Hematopoietic multipotent progenitor cell treated with erythropoietin and hydrocortisone succinate and interleukin-3 and kit ligand, for 17 days (in vitro differentiated cells): Measurements from ENCODE around the gene MON1A.
"Not testable (repeated sequence)": the region's sequence is repeated elsewhere in the genome, so short reads cannot be mapped to it uniquely, and the experiment has no call there.

Experiments
- DNase-seq: peaks from one replicate; pipeline ENCODE4 v3.0.0-alpha.2; 2015; ENCODE audit warnings: low spot score

The MON1A gene

DNA sequence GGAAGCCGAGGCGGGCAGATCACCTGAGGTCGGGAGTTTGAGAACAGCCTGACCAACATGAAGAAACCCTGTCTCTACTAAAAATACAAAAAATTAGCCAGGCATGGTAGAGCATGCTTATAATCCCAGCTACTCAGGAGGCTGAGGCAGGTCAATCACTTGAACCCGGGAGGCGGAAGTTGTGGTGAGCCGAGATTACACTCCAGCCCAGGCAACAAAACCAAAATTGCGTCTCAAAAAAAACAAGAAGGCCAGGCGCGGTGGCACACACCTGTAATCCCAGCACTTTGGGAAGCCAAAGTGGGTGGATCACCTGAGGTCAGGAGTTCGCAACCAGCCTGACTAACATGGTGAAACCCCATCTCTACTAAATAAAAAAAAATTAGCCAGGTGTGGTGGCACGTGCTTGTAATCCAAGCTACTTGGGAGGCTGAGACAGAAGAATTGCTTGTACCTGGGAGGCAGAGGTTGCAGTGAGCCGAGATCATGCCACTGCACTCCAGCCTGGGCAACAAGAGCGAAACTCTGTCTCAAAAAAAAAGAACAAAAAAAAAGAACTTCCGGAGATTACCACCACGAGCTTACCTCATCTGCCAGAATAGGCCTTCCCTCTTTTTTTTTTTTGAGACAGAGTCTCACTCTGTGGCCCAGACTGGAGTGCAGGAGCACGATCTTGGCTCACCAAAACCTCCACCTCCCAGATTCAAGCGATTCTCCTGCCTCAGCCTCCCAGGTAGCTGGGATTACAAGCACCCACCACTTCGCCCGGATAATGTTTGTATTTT, 11.6 kb downstream of the MON1A start:
- not testable (repeated sequence) for DNase-seq

DNA sequence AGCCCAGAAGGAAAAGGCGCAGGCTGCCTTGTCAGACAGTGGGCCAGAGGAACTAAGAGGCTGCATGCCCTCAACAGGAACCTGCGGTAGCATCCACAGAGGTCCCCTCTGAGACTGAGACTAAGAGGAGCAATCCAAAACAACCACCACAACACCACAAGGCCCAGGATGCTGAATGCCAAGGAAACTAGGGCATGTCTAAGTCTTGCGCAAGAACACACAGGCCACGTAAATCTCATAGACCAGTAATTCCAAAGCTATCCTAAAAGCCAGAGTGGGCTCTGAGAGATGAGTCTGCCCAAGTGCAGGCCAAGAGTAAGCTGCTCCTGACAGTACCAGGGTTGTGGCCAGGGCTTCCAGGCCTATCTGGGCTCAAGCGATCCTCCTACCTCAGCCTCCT, 12.9 kb downstream of the MON1A start:
- no peak for DNase-seq

DNA sequence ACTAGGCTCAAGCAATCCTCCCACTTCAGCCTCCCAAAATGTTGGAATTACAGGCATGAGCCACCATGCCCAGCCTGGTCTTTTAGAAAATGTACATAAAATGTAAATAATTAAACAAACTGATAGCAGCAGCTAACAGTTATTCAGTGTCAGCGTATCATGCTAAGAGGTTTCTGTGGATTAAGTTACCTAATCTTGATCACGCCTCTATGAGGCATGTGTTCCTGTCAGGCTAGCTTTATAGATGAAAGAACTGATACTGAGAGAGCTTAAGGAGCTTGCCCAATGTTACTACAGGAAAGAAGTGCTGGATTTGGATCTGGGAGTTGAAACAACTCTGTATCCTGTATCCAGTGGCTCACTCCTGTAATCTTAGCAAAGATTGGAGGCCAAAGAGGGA, 14.7 kb downstream of the MON1A start:
- DNase-seq, result no peak

DNA sequence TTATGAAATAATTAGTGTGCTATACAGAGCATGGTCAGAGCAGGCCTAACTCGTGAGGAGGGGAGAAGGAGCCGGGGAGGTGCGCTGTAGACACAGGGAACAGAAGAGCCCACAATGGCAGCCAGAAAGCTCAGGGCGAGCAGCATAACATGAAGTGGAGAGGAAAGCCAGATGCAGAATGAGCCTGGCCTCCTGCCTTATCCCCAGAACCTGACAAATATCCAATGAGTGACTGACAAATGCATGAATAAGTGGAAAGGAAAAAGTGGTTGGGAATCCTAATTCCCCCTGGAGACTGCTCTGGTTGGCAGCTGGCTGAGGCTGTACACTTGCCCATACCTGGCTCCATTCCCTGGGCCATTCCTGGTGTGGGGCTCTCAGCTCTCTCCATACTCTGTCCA, 16.7 kb downstream of the MON1A start:
- no peak for DNase-seq

DNA sequence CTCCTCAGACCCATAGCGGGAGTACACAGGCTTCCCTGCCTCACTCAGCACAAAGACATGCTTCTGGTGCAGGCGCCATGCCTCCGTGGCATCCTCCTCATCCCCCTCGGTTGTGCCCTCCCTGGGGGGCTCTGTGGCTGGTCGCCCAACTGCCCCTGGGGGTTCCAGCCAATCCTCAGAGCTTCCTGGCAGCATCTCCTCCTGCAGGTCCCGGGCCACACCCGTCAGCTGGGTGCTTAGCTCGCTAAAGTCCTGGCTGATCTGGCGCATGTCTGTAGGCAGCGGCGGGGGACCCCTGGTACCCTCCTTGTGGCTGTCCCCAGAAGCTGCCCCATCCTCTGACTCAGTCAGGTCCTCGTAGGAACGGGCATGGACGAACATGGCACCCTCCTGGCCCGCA, 18.0 kb downstream of the MON1A start:
- no peak for DNase-seq

DNA sequence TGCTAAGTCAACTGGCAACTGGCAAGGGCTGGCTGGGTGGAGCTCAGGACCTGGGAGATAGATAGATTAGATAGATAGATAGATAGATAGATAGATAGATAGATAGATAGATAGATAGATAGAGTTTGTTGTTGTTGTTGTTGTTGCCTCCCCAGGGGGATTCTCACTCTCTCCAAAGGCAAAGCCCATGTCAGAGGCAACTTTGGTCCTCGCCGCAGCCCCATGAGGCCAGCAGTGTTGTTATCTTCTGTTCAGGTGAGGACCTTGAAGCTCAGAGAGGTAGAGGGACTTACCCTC, 18.5 kb downstream of the MON1A start:
- DNase-seq, result no peak

DNA sequence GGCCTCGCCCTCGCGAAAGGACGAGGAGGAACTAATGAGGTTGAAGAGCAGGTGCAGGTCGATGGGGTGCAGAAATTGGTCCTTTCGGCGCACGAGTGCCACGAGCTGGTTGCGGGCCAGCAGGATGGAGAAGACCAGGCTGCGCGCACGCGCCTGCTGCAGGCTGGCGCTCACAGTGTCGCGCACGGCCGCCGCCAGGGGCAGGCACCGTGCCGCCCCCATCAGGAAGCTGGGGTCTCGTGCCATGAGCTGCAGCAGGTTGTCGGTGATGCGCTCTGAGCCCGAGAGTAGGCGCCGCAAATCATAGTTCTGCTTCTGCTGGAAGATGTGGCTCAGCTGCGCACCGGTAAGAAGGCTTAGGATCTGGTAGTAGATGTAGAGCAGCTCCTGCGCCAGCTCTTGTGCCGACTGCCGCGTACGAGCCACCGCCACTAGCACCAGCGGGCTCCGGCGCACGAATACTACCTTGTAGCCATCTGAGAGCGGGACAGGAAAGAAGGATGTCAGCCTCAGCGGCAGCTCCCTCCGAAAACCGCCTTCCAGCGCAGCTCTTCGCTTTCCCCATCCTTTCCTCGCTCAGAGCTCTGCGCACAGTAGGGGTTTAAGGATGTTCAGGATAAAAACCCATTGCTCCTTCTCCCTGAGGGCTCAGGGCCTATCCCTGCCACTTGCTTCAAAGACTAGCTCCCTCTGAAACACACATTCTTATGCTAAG, 19.0 kb downstream of the MON1A start:
- DNase-seq, result no peak

DNA sequence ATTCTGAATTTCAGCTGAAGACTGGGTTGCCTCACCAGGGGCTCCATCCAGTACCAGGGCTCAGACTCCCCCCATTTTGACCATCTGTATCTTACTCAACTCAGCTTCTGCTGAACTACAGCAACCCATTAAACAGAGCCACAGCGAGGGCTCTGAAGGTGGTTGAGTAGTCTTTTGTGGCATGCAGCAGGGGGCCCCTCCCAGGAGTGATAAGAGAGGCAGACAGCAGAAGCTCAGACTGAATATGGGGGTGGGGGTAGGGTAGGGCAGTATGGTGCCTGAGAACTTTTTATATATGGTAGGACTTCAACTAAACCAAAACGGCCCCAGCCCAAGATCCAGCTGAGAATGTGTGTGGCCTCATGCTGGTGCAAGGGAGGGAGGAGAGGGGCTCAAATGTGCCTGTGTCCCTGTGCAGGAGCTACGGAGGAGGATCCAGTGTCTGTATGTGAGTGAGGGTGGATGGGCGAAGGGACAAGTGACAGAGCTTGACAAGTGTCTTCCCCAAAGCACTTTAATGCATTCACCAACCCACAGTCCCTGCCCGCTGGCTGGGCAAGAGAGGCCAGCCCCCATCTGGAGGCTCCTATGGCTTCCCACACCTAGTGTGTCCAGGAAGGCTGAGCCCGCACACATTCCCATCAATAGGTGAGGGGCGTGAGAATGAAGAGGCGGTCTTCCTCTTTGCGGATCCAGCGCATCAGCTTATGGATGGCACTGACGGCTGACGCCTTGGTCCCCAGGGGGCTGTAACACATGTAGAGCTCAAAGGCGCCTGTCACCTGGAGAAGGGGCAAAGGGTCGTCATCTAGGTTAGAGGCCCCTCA, 21.0 kb downstream of the MON1A start:
- no peak for DNase-seq

DNA sequence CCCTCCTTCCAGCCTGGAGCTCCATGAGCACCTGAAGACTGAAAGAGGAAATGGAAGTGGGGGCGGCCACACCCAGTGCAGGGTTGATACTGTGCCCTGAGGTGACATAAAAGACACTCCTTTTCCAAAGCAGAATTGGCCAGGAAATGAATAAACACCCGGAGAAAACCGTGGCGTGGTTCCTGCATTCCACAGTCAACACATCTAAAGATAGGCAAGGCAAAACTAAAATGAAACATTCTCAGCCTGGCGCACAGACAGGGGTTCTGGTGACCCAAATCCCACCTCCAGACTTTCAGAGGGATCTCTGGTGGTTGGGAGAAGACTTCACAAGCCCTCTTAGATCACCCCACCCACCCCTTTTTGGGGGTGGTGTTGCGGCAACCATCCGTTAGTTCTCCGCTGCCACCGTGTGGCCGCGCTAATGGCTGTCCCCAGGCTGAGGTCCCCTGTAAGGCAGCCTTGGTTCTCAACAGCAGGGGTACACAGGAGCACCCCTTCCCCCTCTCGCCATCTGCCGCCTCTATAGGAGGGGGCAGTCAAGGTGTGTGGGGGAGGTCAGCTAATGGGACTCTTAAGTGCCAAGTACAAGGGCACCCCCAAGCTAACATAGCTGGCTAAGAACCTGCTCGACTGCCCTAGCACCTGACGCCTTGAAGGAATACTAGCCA, 23.4 kb downstream of the MON1A start:
- DNase-seq, result peak; percentile 21

DNA sequence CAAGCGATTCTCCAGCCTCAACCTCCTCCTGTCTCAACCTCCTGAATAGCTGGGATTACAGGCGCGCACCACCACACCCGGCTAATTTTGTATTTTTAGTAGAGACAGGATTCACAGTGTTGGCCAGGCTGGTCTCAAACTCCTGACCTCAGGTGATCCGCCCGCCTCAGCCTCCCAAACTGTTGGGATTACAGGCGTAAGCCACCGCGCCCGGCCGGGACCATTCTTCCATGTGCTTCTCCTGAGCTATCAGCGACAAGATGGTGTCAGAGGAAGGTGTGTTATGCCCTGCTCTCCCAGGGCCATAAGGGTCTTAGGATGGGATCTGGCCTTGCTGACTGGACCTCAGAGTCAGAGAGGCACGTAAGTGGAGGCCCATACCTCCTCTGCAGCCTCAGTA, 25.2 kb downstream of the MON1A start:
- not testable (repeated sequence) for DNase-seq

DNA sequence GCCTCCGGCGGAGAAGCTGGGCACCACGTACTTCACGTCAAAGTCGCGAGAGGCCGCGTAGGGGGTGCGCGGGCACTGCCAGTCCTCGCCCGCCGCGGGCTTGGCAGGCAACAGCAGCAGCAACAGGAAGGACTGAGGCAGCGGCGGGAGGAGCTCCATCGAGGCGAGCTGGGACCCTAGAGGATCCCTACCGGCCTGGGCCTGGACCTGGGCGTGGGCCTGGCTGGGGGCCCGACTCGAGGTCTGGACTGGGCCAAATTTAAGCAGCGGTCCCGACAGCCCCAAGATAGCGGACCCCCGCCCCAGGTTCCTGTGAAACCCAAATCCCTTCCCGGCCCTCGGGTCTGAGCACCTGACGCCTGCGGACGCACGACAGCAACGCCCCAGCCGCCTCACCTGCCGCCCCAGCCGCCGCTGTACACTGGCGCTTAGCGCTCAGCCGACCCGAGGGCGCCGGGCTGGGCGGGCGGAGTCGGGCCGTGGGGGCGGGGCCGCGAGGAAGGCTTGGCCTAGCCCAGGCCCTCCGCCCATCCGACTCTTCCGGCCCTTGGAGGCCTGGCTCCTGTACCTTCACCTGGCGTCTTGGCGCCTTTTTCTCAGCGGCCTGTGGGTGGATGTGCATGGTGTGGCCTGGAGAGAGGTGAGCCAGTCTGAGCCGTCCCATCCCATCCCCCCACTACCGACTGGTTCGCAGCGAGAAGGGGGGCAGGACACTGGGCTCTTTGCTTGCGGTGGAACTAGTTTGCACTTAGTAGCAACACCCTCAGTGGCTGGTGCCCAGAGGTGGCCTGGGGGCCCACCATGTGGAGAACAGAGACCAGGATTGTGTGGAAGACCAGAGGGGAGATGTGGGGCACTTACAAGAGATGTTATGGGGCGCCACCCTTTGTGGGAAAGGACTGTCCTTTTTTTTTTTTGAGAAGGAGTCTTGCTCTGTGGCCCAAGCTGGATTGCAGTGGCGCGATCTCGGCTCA, 25.9 kb downstream of the MON1A start, which contains the start of gene MST1R:
MST1R (minus strand) TSS at position 423 of the 974 bp plus-strand sequence; CDS start at position 159, 264 bp downstream.
- DNase-seq, result peak; percentile 53

DNA sequence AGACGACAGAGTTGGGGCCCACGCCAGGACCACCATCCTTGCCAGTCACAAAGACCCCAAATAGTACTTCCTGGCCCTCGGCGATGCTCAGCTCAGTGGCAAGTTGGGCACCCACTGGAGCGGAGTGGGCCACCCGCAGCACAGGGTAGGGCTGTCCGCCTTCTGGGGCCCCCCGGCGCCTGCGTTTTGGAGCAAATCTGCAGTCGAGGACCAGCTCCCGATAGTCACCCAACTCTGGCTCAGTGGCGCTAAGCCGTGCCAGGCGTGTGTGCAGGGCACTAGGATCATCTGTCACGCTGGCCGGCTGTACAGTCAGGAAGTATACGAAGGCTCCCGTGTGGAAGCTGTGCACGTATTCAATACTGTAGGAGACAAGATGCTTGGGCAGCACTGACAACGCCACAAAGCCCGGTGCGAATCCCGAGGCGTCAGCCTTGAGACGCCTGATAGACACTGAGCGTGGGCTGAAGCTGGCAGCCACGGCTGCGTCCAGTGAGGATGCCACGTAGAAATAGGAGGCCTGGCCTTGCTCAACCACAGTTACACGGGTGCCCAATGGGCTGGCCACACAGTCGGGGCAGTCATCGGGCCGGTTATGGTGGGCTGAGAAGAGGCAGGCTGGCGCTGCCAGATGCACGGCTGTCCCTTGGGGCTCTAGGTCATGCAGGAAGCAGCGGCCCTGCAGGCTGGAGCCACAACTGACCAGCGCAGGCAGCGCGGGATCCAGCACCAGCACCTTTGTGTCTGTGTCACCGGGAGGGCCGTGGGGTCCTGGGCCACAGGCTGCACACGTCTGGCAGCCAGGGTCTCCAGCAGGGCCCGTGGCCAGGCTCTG, 26.9 kb downstream of the MON1A start:
- DNase-seq, result no peak

DNA sequence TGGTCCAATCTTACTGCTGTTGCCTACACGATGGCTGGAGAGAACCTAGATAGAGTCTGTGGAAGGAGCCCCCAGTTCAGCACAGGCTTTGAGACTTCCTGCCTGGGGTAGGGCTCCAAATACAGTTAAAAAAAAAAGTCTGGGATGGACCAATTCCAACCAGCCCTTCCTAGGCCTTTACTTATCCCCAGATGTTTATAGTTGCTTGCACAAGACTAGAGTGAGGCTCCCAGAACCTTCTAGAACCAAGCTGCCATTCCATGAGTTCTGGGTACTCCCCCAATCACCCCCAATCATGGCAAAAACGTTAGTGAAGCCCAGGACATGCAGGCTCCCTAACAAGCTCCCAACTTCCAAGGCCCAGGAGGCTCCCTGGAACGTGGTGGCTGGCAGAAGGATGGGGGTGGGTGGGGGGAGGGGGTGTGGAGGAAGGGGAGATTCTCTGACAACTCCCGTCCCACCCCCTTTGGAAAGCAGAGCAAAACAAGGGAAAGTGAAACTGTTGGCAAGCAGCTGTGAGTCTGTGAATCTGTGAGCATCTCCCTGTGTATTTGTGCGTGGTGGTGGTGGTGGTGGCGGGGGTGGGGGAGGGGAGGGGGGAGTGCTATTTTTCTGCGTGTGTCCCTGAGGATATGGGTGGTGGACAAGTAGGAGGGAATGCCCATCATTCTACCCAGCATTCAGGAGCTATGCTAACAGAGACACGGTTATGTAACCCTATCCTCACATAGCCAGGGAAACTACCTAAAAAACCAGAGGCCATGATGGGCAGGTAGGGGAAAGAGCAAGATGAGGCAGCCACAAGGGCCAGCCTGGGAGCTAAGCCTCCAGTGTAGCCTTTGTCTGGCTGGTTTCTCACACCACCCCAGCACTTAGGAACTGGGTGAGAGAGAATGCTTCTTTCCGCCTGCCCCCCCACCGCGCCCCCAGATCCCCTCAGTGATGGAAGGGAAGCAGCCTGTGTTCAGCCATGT, 28.0 kb downstream of the MON1A start:
- no peak for DNase-seq

DNA sequence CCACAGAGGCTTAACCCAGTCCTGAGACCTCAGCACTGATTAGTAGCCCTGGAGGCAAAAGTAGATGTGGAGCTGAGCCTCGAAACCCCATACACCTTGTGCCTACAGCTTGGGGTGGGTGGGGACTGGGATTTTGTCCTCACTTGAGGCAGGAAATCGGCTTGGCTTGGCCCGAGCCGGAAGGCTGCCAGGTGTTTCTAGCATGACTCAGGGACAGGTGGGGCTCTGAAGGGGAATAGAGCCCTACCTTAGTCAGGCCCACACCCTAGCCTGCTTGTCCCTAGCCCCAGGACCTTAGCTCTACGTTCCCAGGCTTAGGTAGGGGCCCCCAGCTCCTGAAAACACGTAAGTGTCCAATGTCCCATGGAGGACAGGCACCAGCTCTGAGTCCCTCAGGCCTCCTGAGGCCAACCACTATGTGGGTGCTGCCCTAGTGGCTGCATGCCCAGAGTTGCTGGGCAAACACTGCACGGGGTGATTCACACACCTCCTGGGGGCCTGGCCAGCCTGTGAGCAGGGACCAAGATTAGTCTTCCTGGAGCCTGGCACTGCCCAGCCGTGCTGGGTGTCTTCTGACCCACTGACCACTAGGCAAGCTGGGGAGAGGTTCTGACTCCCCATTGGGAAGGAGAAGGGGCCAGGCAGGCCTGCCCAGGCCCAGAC, 29.0 kb downstream of the MON1A start:
- DNase-seq, result no peak

DNA sequence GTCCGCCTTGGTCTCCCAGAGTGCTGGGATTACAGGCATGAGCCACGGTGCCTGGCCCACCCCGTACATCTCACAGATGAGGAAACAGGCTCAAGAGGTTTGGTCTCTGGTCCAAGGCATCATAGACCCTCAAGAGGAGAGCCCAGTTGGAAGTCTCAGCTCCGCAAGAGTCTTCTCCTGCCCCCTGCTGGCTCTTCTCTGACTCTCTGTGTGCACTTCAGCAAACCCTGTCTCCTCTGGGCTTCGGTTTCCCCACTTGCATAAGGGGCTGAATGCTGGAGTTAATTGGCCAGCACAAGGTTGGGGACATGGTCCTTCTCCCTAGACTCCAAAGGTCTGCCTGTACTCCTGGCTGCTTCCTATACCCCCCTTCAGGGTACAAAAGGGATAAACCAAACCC, 29.8 kb downstream of the MON1A start:
- no peak for DNase-seq

DNA sequence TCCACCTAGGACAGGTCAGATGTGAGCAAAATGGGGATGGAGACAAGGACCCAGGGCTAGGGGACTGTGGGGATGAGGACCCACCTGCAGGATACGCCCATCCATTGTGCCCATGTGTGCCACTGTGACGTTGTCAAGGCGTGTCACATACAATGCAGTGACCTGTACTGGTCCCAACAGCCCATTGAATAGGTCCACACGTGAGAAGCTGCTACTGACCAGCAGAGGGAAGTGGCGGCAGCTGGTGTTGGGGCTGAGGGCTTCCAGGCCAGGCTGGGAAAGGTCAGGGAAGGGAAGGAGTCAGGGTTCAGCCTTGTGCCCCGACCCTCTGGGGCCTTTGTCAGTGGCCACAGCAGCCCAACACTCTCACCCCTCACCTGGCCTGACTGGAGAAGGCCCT, 30.6 kb downstream of the MON1A start:
- DNase-seq, result no peak

DNA sequence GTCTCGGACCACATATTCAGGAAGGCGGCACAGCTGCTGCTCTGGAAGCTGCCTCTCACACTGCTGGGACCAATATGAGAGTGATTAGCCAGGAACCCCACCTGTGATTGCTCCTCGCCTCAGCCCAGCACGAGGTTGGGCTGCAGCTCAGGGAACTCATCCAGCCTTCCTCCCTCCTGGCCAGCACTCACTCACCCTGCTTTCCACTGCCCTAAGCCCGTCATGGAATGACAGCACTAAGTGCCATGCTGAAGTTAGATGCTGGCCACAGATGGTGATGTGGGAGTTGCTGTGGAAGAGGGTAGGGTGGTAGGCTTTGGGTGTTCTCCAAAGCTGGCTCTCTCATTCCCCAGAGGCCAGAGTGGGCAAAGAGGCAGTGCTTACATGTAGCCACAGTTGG, 33.3 kb downstream of the MON1A start:
- DNase-seq, result no peak

DNA sequence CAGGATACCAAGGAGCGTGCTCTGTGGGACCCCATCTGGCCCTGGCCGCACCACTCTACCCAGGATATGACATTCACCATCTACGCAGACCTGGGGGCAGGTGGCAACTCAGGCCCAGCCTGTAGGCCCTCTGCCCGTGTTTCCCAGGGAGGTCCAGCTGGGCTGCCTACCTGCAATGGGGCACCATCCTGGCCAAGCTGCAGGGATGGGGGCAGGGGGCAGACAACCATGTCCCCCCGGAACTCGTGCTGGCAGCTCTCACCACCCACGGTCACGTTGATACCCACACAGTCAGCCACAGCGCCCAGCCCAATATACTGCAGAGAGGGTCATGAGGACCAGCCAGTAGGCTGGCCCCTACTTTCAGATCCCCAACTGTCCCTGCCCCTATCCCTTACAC, 33.8 kb downstream of the MON1A start:
- no peak for DNase-seq
